Muscle of back (tissue), 10 donors: ENCODE results near the gene IFT122. TPM values are rescaled to one million over a fixed set of nuclear protein-coding genes. Genes with fewer than 3 reads are reported as not detected.

Experiments used
- polyA plus RNA-seq, 10 donors: library from polyadenylated mRNA; unstranded; fragments of 120-200 nt; gene quantifications; one replicate each; pipeline ENCODE4 v1.2.1, GENCODE V29; 2013; ENCODE audit not compliant: insufficient read length in 10 of 10

IFT122 gene
- polyA plus RNA-seq, 10 donors, result 19.7 to 45.8 (median 31.7) TPM

Other genes with a start within 250 kb of the IFT122 start
- 100 to 1,000 TPM; 103 to 143 (median 112) TPM for gene COPG1, start 190.6 kb upstream of the IFT122 start, polyA plus RNA-seq
- gene HMCES, start 161.4 kb upstream of the IFT122 start, polyA plus RNA-seq, result 10 to 100 TPM; 20.5 to 28.9 (median 24.2) TPM
- gene EFCAB12, start 11.6 kb upstream of the IFT122 start, polyA plus RNA-seq, result under 1 TPM; 0.07 to 0.59 (median 0.13) TPM
- 10 to 100 TPM; 22.6 to 30.5 (median 27.6) TPM for gene MBD4, start 276 bp upstream of the IFT122 start, polyA plus RNA-seq
- under 1 TPM in 3 of 10 donors, not detected in 7; 0.04 to 0.14 (median 0.10) TPM for gene RHO, start 88.4 kb downstream of the IFT122 start, polyA plus RNA-seq
- not detected for gene H1-8, start 103.0 kb downstream of the IFT122 start, polyA plus RNA-seq
- gene PLXND1, start 166.5 kb downstream of the IFT122 start, polyA plus RNA-seq, result 100 to 1,000 TPM; 104 to 166 (median 120) TPM